Tibial nerve (tissue), 3 donors: ENCODE measurements around the gene GET3.

Experiments
- POLR2A ChIP-seq, 2 donors: fragments of 450-650 bp; IDR thresholded peaks; one replicate each; pipeline ENCODE4 v1.6.1; 2017; ENCODE audit warnings: antibody characterized with exemption in 2 of 2, mild to moderate bottlenecking in 2 of 2, moderate library complexity in 2 of 2
- TF ChIP-seq, protein P1 (sequence below), 5 experiments: fragments of 200-600 bp in 3 of 5; fragments of 450-650 bp in 2 of 5; sonication (generic) in 3 of 5; IDR thresholded peaks; one replicate each; pipeline ENCODE4 v1.5.1; 2016 to 2019; ENCODE audit warnings: antibody characterized with exemption in 5 of 5, mild to moderate bottlenecking in 3 of 5, moderate library complexity in 2 of 5

DNA sequence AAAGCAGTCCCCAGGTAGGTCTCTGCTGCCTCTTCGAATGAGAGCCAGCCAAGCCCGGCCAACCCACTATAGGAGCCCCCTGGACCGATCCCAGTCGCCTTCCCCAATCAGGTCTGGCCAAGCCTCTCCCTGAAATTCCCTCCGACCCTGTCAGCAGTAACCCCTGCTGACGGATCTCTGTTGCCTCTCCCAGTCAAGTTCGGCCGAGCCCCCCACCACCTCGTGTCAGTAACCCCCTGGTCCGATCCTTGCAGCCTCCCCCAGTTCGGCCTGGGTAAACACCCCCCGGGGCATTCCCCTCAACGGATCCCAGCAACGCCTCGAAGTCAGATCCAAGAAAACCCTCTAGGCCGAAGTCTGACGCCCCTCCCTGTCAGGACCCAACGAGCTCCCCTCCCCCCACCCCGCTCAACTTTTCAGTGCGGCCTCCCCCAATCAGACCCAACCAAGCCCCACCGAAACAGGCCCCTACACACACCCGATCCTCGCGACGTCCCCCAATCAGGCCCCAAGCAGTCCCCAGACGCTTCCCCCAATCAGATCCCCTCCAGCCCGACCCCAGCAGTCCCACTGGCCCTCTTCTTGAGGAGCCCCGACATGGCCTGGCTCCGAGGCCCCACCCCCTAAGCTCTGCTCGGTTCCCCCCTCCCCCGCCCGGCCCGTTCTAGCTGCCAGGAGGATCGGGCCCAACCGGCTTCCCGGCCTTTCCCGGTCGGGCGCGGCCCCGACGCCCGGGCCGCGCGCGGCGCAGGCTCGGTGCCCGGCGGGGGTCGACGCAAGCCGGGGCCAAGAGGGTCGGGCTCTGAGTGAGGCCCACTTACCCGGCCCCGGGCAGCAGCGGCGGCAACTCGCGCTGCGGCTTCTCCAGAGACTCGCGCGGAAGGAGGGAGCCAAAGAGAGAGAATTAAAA is 15.4 kb upstream of the GET3 start:
- TF ChIP-seq, protein P1, sequence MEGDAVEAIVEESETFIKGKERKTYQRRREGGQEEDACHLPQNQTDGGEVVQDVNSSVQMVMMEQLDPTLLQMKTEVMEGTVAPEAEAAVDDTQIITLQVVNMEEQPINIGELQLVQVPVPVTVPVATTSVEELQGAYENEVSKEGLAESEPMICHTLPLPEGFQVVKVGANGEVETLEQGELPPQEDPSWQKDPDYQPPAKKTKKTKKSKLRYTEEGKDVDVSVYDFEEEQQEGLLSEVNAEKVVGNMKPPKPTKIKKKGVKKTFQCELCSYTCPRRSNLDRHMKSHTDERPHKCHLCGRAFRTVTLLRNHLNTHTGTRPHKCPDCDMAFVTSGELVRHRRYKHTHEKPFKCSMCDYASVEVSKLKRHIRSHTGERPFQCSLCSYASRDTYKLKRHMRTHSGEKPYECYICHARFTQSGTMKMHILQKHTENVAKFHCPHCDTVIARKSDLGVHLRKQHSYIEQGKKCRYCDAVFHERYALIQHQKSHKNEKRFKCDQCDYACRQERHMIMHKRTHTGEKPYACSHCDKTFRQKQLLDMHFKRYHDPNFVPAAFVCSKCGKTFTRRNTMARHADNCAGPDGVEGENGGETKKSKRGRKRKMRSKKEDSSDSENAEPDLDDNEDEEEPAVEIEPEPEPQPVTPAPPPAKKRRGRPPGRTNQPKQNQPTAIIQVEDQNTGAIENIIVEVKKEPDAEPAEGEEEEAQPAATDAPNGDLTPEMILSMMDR (IDR thresholded peaks at IDR 0.05), result no peak
- TF ChIP-seq POLR2A (IDR thresholded peaks at IDR 0.05), result no peak
